Neural crest cell (in vitro differentiated cells): ENCODE measurements around the gene PDZRN3. TPM values are rescaled to one million over a fixed set of nuclear protein-coding genes. Genes with fewer than 3 reads are reported as not detected.

ENCODE experiments used
- DNase-seq: peaks from one replicate; pipeline ENCODE4 v3.0.0; 2021; ENCODE audit warnings: low read depth, mixed read lengths, low spot score
- H3K27ac Mint-ChIP-seq: one replicate; pipeline ENCODE4 v1.8.0; 2021; ENCODE audit warnings: mild to moderate bottlenecking, mixed read lengths; ENCODE audit not compliant: unreplicated experiment
- H3K27me3 Mint-ChIP-seq: 2 replicates; pipeline ENCODE4 v1.8.0; 2021; ENCODE audit warnings: low read depth, mild to moderate bottlenecking, mixed read lengths
- H3K36me3 Mint-ChIP-seq: 2 replicates; pipeline ENCODE4 v1.8.0; 2021; ENCODE audit warnings: low read depth, mild to moderate bottlenecking, mixed read lengths
- H3K4me1 Mint-ChIP-seq: 2 replicates; pipeline ENCODE4 v1.8.0; 2021; ENCODE audit warnings: mixed read lengths
- H3K4me3 Mint-ChIP-seq: one replicate; pipeline ENCODE4 v1.8.0; 2021; ENCODE audit warnings: mild to moderate bottlenecking, mixed read lengths
- H3K9me3 Mint-ChIP-seq: 2 replicates; pipeline ENCODE4 v1.8.0; 2021; ENCODE audit warnings: mixed read lengths
- CTCF ChIP-seq: fragments of 200-600 bp; sonication (generic); conservative IDR thresholded peaks from 2 replicates; pipeline ENCODE4 v1.5.0; 2021; ENCODE audit warnings: antibody characterized with exemption, mild to moderate bottlenecking
- total RNA-seq: library from RNA; stranded (reverse); gene quantifications from 2 replicates; pipeline ENCODE4 v1.2.1, GENCODE V29; 2021

The PDZRN3 gene
- total RNA-seq, 1 donor from 2014 or later, result 12.2 TPM

- Mint-ChIP-seq H3K4me3 (no peak overlapping the region), H3K27ac (no peak overlapping the region), H3K4me1 (no peaks in the 10 kb centered on the region), H3K36me3 (no peaks in the 10 kb centered on the region), H3K9me3 (no peaks in the 10 kb centered on the region), H3K27me3 (peaks cover 3% of the 10 kb centered on the region)
- TF ChIP-seq CTCF, result no peak
- no peak for DNase-seq
Measured at GRCh38 chr3:73411545-73411944, 213.2 kb downstream of the PDZRN3 start.

DNA sequence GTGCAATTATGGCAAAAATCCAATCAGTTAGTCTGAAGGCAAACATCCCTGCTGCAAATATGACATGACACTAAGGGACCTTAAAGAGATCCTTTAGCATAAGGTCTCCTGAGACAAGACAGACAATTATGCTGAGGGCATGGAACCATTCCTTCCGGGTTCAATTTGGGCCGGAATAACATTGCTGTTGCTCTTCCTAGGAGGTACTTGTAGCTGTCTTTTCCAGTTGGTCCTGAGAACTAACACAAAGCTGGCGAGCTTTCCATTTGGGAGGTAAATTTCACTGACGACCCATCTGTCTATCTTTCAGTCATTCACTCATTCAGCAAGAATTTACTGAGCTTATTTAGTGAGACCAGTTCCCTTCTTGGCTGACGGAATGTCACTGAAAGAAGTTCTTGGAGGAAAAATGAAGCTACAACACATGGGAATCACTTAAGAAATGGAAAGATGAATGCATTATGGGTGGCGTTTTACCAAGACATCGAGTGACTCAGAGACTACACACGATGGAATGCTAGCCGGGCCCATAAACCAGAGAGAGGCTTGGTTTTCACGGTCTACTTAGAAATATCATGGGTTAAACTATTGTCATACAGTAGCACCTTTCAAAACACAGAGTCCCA, 215.5 kb downstream of the PDZRN3 start:
- Mint-ChIP-seq H3K9me3 (no peaks in the 10 kb centered on the region), H3K4me3 (no peak overlapping the region), H3K4me1 (peaks cover 9% of the 10 kb centered on the region), H3K27me3 (peaks cover 3% of the 10 kb centered on the region), H3K27ac (no peak overlapping the region), H3K36me3 (no peaks in the 10 kb centered on the region)
- no peak for DNase-seq
- no peak for TF ChIP-seq CTCF

DNA sequence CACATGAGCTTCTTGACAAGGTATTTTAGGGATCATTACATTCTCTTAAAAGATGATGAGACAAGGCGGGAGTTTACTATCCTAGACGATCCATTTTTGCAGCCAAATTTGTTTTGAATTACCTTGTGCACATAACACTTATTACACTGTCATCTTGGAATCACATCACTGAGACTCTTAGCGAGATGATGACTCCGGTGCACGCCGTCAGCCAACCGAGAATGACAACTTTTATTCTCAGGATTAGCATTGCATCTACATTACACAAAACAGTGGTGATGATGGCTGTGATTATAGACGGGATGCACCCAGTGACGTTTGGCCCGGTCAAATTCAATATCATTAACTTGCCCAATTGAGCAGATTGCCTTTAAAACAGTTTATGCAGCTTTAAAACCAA, 216.1 kb downstream of the PDZRN3 start:
- H3K27me3 Mint-ChIP-seq, result peaks cover 3% of the 10 kb centered on the region
- no peaks in the 10 kb centered on the region for H3K36me3 Mint-ChIP-seq
- DNase-seq, result no peak
- H3K27ac Mint-ChIP-seq, result no peak overlapping the region
- no peak for TF ChIP-seq CTCF
- no peaks in the 10 kb centered on the region for H3K9me3 Mint-ChIP-seq
- H3K4me1 Mint-ChIP-seq, result peaks cover 12% of the 10 kb centered on the region
- no peak overlapping the region for H3K4me3 Mint-ChIP-seq

DNA sequence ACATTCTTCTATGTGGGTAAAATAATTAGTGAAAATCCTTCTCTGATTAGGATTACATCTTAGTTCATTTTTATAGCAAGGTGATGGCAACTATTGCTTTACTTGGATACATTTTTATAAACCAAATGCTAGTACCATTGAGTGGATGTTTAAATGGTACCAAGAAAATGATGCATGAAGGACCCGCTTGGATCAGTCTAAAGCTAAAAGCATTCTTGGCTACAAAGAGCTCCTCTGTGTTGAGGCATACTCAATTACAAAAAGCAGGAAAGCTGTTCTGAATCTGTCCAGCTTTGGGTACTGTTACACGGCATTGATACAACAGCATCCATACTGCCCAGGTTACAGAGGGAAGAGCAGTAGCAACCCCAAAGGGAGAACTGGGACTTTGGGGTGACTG, 217.2 kb downstream of the PDZRN3 start:
- Mint-ChIP-seq H3K36me3 (peaks cover 3% of the 10 kb centered on the region), H3K4me3 (no peak overlapping the region), H3K4me1 (peaks cover 19% of the 10 kb centered on the region), H3K27ac (no peak overlapping the region), H3K9me3 (no peaks in the 10 kb centered on the region), H3K27me3 (peaks cover 3% of the 10 kb centered on the region)
- no peak for DNase-seq
- TF ChIP-seq CTCF, result no peak

- Mint-ChIP-seq H3K27me3 (peaks cover 3% of the 10 kb centered on the region), H3K9me3 (no peaks in the 10 kb centered on the region), H3K36me3 (peaks cover 5% of the 10 kb centered on the region), H3K4me1 (peaks cover 36% of the 10 kb centered on the region), H3K27ac (no peak overlapping the region), H3K4me3 (no peak overlapping the region)
- TF ChIP-seq CTCF, result no peak
- no peak for DNase-seq
Measured at GRCh38 chr3:73405853-73406252, 218.9 kb downstream of the PDZRN3 start.
